ENCODE data around the gene WNT2. TPM values are rescaled to one million over a fixed set of nuclear protein-coding genes. Genes with fewer than 3 reads are reported as not detected.
A peak's percentile ranks its signal among the peaks of the same experiment; 100 is the strongest.

The WNT2 gene
- total and polyA plus RNA-seq, 10 of the 15 experiments (the other 5 are each of a cell fraction or from before 2014, with no cell fraction given): 0.07 to 0.34 (median 0.19) TPM

GRCh38 chr7:117237646-117238045, 85.2 kb downstream of the WNT2 start (continued):
- TF ChIP-seq CUX1 (IDR thresholded peaks at IDR 0.05; ENCODE audit: insufficient replicate concordance, low read depth, low read length) (no peak), NKRF (conservative IDR thresholded peaks at IDR 0.05) (no peak), FOXK2 (IDR thresholded peaks at IDR 0.05) (no peak), MTA2 (IDR thresholded peaks at IDR 0.05; ENCODE audit: low read depth) (peak; percentile 61), STAT3 (IDR thresholded peaks at IDR 0.05; ENCODE audit: low read depth, low read length) (no peak), ZBTB33 (IDR thresholded peaks at IDR 0.05) (no peak), RELB (IDR thresholded peaks at IDR 0.05; ENCODE audit: low read depth) (peak; percentile 54; the same call in 1 of the 2 replicates), PBX3 (IDR thresholded peaks at IDR 0.05; ENCODE audit: insufficient replicate concordance, low read depth, low read length) (no peak), DPF2 (IDR thresholded peaks at IDR 0.05) (peak; percentile 76), MXI1 (IDR thresholded peaks at IDR 0.05; ENCODE audit: low read depth, low read length) (no peak; the same call in 1 of the 2 replicates), ZNF622 (IDR thresholded peaks at IDR 0.05) (no peak), TARDBP (IDR thresholded peaks at IDR 0.05; ENCODE audit: borderline replicate concordance) (no peak), CHD1 (IDR thresholded peaks at IDR 0.05; ENCODE audit: low read depth, low read length) (no peak), WRNIP1 (IDR thresholded peaks at IDR 0.05; ENCODE audit: borderline replicate concordance, low read depth, low read length) (no peak), HSF1 (IDR thresholded peaks at IDR 0.05; ENCODE audit: low read depth, low read length) (no peak), MAX (IDR thresholded peaks at IDR 0.05; ENCODE audit: low read depth, low read length) (no peak), IKZF2 (IDR thresholded peaks at IDR 0.05) (peak; percentile 74 to 75; a peak in 3 of 4 replicates)

Data from GM12878 (cell line).